H1 (cell line): ENCODE measurements around the gene DNAI1. TPM values are rescaled to one million over a fixed set of nuclear protein-coding genes. Genes with fewer than 3 reads are reported as not detected.

Source experiments
- CTCF ChIA-PET: fragments of 300-600 bp; sonication (Branson Sonifier 250); formaldehyde crosslinking; loops from one replicate; lab custom pipeline; 2021; ENCODE audit not compliant: partially characterized antibody; lab: Charles Lee
- POLR2A ChIA-PET: fragments of 300-600 bp; sonication (Branson Sonifier 250); formaldehyde crosslinking; loops from one replicate; lab custom pipeline; 2021; ENCODE audit warnings: inconsistent platforms; ENCODE audit not compliant: partially characterized antibody; lab: Charles Lee
- DNase-seq, 2 experiments: peaks; one replicate each; pipeline versions ENCODE4 v3.0.0 to v3.0.0-alpha.2; 2010 to 2022; ENCODE audit warnings: low spot score in 2 of 2, low read depth in 1 of 2, mixed read lengths in 1 of 2
- FAIRE-seq: peaks from 2 replicates; lab custom pipeline; 2011; peaks lifted over from hg19 to GRCh38; lab: Jason Lieb, UNC
- H2AFZ ChIP-seq: 2 replicates; pipeline ENCODE4 v1.8.1; 2012; ENCODE audit warnings: low read length, inconsistent platforms
- H2AK5ac ChIP-seq: 2 replicates; pipeline ENCODE4 v1.6.1; 2013; ENCODE audit warnings: low read depth, low read length
- H2BK120ac ChIP-seq: replicated peaks from 2 replicates; pipeline ENCODE3; 2013; ENCODE audit warnings: low read depth, low read length, inconsistent platforms
- H2BK12ac ChIP-seq: 2 replicates; pipeline ENCODE4 v1.6.1; 2013; ENCODE audit warnings: low read depth, low read length
- H2BK15ac ChIP-seq: 2 replicates; pipeline ENCODE4 v1.6.1; 2013; ENCODE audit warnings: low read length
- H2BK20ac ChIP-seq: 2 replicates; pipeline ENCODE4 v1.6.1; 2013; ENCODE audit warnings: low read length
- H2BK5ac ChIP-seq: 2 replicates; pipeline ENCODE4 v1.6.1; 2013; ENCODE audit warnings: low read depth, low read length
- H3K14ac ChIP-seq: 2 replicates; pipeline ENCODE4 v1.6.1; 2013; ENCODE audit warnings: inconsistent platforms; ENCODE audit not compliant: insufficient read length
- H3K18ac ChIP-seq: 2 replicates; pipeline ENCODE4 v1.6.1; 2013; ENCODE audit warnings: low read length; ENCODE audit errors: extremely low read depth
- H3K23ac ChIP-seq: 2 replicates; pipeline ENCODE4 v1.6.1; 2013; ENCODE audit warnings: inconsistent platforms; ENCODE audit not compliant: insufficient read length
- H3K23me2 ChIP-seq: 2 replicates; pipeline ENCODE4 v1.6.1; 2013; ENCODE audit warnings: low read depth, low read length
- H3K27ac ChIP-seq: 2 replicates; pipeline ENCODE4 v1.6.1; 2011; ENCODE audit warnings: low read depth, low read length, inconsistent platforms
- H3K27me3 ChIP-seq, 4 experiments: replicated peaks in 1 of 4; 1 replicate in 1 of 4; 2 replicates in 3 of 4; pipeline versions ENCODE4 v1.6.1 to v1.8.1; 2011 to 2013; ENCODE audit warnings: low read length in 3 of 4, mild to moderate bottlenecking in 3 of 4, inconsistent platforms in 2 of 4, mixed read lengths in 2 of 4, moderate library complexity in 1 of 4; ENCODE audit not compliant: control insufficient read depth in 3 of 4, insufficient read depth in 3 of 4; ENCODE audit errors: extremely low read depth in 1 of 4
- H3K36me3 ChIP-seq, 4 experiments: 2 replicates each; pipeline versions ENCODE4 v1.6.1 to v1.8.1; 2011 to 2013; ENCODE audit warnings: mild to moderate bottlenecking in 4 of 4, low read length in 3 of 4, moderate library complexity in 2 of 4, control low read depth in 1 of 4, inconsistent platforms in 1 of 4; ENCODE audit not compliant: insufficient read depth in 4 of 4, control insufficient read depth in 2 of 4
- H3K4ac ChIP-seq: replicated peaks from 2 replicates; pipeline ENCODE3; 2013; ENCODE audit warnings: low read length, low read depth, mixed read lengths, inconsistent platforms; ENCODE audit not compliant: insufficient read length
- H3K4me1 ChIP-seq, 4 experiments: replicated peaks in 1 of 4; 1 replicate in 1 of 4; 2 replicates in 3 of 4; pipeline versions ENCODE4 v1.6.1 to v1.8.1; 2011 to 2013; ENCODE audit warnings: low read length in 3 of 4, inconsistent platforms in 2 of 4, mixed read lengths in 1 of 4; ENCODE audit not compliant: insufficient read depth in 4 of 4, control insufficient read depth in 3 of 4
- H3K4me2 ChIP-seq, 2 experiments: 2 replicates each; pipeline versions ENCODE4 v1.6.1 to v1.8.1; 2011 to 2013; ENCODE audit warnings: low read depth in 2 of 2, low read length in 2 of 2, control low read depth in 1 of 2, inconsistent platforms in 1 of 2, mild to moderate bottlenecking in 1 of 2; ENCODE audit not compliant: insufficient read depth in 1 of 2
- H3K4me3 ChIP-seq, 4 experiments: fragments of 200-600, 300-600 bp in 1 of 4; sonication (generic), shearing (Covaris generic), sonication (Bioruptor Twin) in 1 of 4; 2 replicates each; pipeline versions ENCODE4 v1.5.1 to v1.8.1; 2011 to 2016; ENCODE audit warnings: low read length in 4 of 4, low read depth in 3 of 4, control low read depth in 2 of 4, inconsistent platforms in 2 of 4, mild to moderate bottlenecking in 2 of 4, mixed read lengths in 1 of 4, moderate library complexity in 1 of 4; ENCODE audit not compliant: insufficient read depth in 2 of 4; ENCODE audit errors: extremely low read depth in 1 of 4
- H3K56ac ChIP-seq: replicated peaks from 2 replicates; pipeline ENCODE3; 2013; ENCODE audit warnings: low read depth, mild to moderate bottlenecking, mixed read lengths, low read length, inconsistent platforms; ENCODE audit not compliant: insufficient read length
- H3K79me1 ChIP-seq: 2 replicates; pipeline ENCODE4 v1.6.1; 2013; ENCODE audit warnings: low read depth, low read length, control low read depth
- H3K79me2 ChIP-seq, 2 experiments: 2 replicates each; pipeline versions ENCODE4 v1.6.1 to v1.8.1; 2012 to 2013; ENCODE audit warnings: low read length in 2 of 2, mild to moderate bottlenecking in 2 of 2, inconsistent platforms in 1 of 2; ENCODE audit not compliant: insufficient read depth in 2 of 2, control insufficient read depth in 1 of 2
- H3K9ac ChIP-seq, 4 experiments: replicated peaks in 1 of 4; 1 replicate in 1 of 4; 2 replicates in 3 of 4; pipeline versions ENCODE4 v1.6.1 to v1.8.1; 2011 to 2013; ENCODE audit warnings: low read depth in 3 of 4, low read length in 3 of 4, control low read depth in 2 of 4, mild to moderate bottlenecking in 2 of 4, moderate library complexity in 2 of 4, inconsistent platforms in 1 of 4; ENCODE audit errors: extremely low read depth in 1 of 4
- H3K9me3 ChIP-seq, 2 experiments: 2 replicates each; pipeline versions ENCODE4 v1.6.1 to v1.8.1; 2012 to 2013; ENCODE audit warnings: mild to moderate bottlenecking in 2 of 2, moderate library complexity in 2 of 2, control low read depth in 1 of 2, inconsistent platforms in 1 of 2, low read depth in 1 of 2, low read length in 1 of 2, mixed read lengths in 1 of 2; ENCODE audit not compliant: insufficient read depth in 2 of 2
- H4K20me1 ChIP-seq, 2 experiments: replicated peaks in 1 of 2; 2 replicates each; pipeline versions ENCODE3 to v1.8.1; 2011 to 2013; ENCODE audit warnings: inconsistent platforms in 2 of 2, low read length in 2 of 2, mild to moderate bottlenecking in 1 of 2; ENCODE audit not compliant: insufficient read depth in 2 of 2, control insufficient read depth in 1 of 2
- H4K5ac ChIP-seq: 2 replicates; pipeline ENCODE4 v1.6.1; 2013; ENCODE audit warnings: low read length, low read depth, mixed read lengths, inconsistent platforms; ENCODE audit not compliant: insufficient read length
- H4K8ac ChIP-seq: 2 replicates; pipeline ENCODE4 v1.8.0; 2013; ENCODE audit warnings: mild to moderate bottlenecking, moderate library complexity, low read length, inconsistent platforms; ENCODE audit not compliant: insufficient read depth; ENCODE audit errors: extremely low read depth
- H4K91ac ChIP-seq: replicated peaks from 2 replicates; pipeline ENCODE3; 2013; ENCODE audit warnings: low read length, mixed read lengths, inconsistent platforms; ENCODE audit not compliant: insufficient read length
- CBX8 ChIP-seq: fragments of 300-800, 300-1000 bp; sonication (generic); IDR thresholded peaks from 2 replicates; pipeline ENCODE4 v1.7.1; 2016; ENCODE audit warnings: low read depth, low read length, borderline replicate concordance
- CHD2 ChIP-seq: IDR thresholded peaks from 2 replicates; pipeline ENCODE4 v1.6.1; 2012; ENCODE audit warnings: low read length, improper control_type of control experiment
- EGR1 ChIP-seq: IDR thresholded peaks from 2 replicates; pipeline ENCODE4 v1.6.1; 2011; ENCODE audit warnings: low read depth, low read length, borderline replicate concordance
- PHF8 ChIP-seq: fragments of 200-600 bp; sonication (generic); conservative IDR thresholded peaks from 2 replicates; pipeline ENCODE4 v1.7.1; 2012; ENCODE audit warnings: low read depth, mild to moderate bottlenecking, inconsistent platforms, low read length, moderate library complexity
- SUZ12 ChIP-seq: fragments of 200-600 bp; sonication (generic); IDR thresholded peaks from 2 replicates; pipeline ENCODE4 v1.6.1; 2012; ENCODE audit warnings: mild to moderate bottlenecking, inconsistent platforms, low read length, moderate library complexity, mixed read lengths
- WGBS, 2 experiments: shearing (Covaris generic) in 1 of 2; methylation state at CpG; one replicate each; pipeline versions ENCODE4 v1.1.6 to v1.1.7; 2013 to 2015; ENCODE audit warnings: low lambda C conversion rate in 2 of 2, mixed read lengths in 2 of 2, inconsistent platforms in 1 of 2, low coverage in 1 of 2, missing lambda C conversion rate in 1 of 2; ENCODE audit not compliant: insufficient replicate concordance in 2 of 2, insufficient coverage in 1 of 2, insufficient read length in 1 of 2; ENCODE audit errors: extremely low coverage in 1 of 2, missing lambda C conversion rate in 1 of 2; 5-methylcytosine and 5-hydroxymethylcytosine counted together
- polyA plus RNA-seq, 7 experiments: library from polyadenylated mRNA; depleted of rRNA in 3 of 7; stranded (reverse) in 5 of 7; unstranded in 2 of 7; fragments of >200 nt in 5 of 7; fragments of 200-250 nt in 2 of 7; gene quantifications; 1 replicate in 5 of 7; 2 replicates in 1 of 7; 4 replicates in 1 of 7; pipeline versions ENCODE4 v1.2.1 to v1.2.3, GENCODE V29; 2011 to 2013; ENCODE audit warnings: missing spikeins in 2 of 7, mixed read lengths in 2 of 7
- total RNA-seq: library from RNA; stranded (reverse); fragmentation: NEBNext Ultra II Directional; extraction: Animal tissue kit (Norgen Biotek cat#: 25700); gene quantifications from 2 replicates; pipeline ENCODE4 v1.2.1, GENCODE V29; 2021
- TF ChIP-seq, protein P1 (sequence below): IDR thresholded peaks from 2 replicates; pipeline ENCODE4 v1.6.1; 2011; ENCODE audit warnings: low read depth, mild to moderate bottlenecking, low read length; ENCODE audit not compliant: insufficient read depth
- TF ChIP-seq, protein P2 (sequence below), 3 experiments: IDR thresholded peaks; 1 replicate in 2 of 3; 2 replicates in 1 of 3; pipeline versions ENCODE4 v1.5.1 to v1.6.1; 2011; ENCODE audit warnings: low read length in 3 of 3, mild to moderate bottlenecking in 3 of 3, inconsistent platforms in 2 of 3, low read depth in 1 of 3, moderate library complexity in 1 of 3; ENCODE audit not compliant: insufficient read depth in 1 of 3; ENCODE audit errors: control extremely low read depth in 1 of 3

Gene DNAI1
- total and polyA plus RNA-seq, 2 of the 8 experiments (the other 6 are each of a cell fraction or from before 2014, with no cell fraction given): 0.37 to 0.54 TPM

DNA sequence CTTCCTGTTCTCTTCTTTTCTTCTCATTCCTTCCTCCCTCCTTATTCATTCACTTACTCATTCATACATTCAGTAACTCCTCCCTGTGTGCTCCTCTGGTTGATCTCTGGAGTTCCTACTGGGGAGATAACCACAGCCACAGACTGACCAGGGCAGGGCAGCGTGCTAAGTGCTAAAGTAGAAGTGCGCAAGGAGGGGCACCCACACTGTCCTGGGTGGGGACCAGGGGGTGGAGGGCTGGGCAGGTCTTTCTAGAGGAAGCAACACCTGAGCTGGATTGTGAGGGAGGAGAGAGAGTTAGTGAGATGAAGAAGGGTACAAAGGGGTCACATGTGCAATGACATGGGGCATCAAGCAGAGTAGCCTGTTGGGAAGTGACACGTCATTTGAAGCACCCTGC is 50.3 kb downstream of the DNAI1 start:
- Histone ChIP-seq H2BK5ac (no peak overlapping the region), H3K56ac (no peak overlapping the region), H2BK12ac (no peak overlapping the region), H3K4me3 (no peak overlapping the region), H3K14ac (no peak overlapping the region), H3K79me2 (no peaks in the 10 kb centered on the region), H3K9ac (no peak overlapping the region), H4K20me1 (no peaks in the 10 kb centered on the region), H2BK15ac (no peak overlapping the region), H4K5ac (no peak overlapping the region), H2BK120ac (no peak overlapping the region), H2BK20ac (no peak overlapping the region), H3K27me3 (no peaks in the 10 kb centered on the region), H3K4ac (no peak overlapping the region), H3K36me3 (no peaks in the 10 kb centered on the region), H2AK5ac (no peak overlapping the region), H2AFZ (no peak overlapping the region), H3K23me2 (no peaks in the 10 kb centered on the region), H3K23ac (no peak overlapping the region), H4K8ac (no peak overlapping the region), H3K4me1 (peaks cover 14 to 31% (median 18%) of the 10 kb centered on the region in 4 experiments), H4K91ac (no peak overlapping the region), H3K4me2 (no peak overlapping the region), H3K79me1 (no peaks in the 10 kb centered on the region), H3K18ac (no peak overlapping the region), H3K27ac (no peak overlapping the region), H3K9me3 (no peaks in the 10 kb centered on the region)
- TF ChIP-seq, protein P1, sequence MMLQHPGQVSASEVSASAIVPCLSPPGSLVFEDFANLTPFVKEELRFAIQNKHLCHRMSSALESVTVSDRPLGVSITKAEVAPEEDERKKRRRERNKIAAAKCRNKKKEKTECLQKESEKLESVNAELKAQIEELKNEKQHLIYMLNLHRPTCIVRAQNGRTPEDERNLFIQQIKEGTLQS: no peak
- no peak for TF ChIP-seq CHD2
- TF ChIP-seq, protein P2, sequence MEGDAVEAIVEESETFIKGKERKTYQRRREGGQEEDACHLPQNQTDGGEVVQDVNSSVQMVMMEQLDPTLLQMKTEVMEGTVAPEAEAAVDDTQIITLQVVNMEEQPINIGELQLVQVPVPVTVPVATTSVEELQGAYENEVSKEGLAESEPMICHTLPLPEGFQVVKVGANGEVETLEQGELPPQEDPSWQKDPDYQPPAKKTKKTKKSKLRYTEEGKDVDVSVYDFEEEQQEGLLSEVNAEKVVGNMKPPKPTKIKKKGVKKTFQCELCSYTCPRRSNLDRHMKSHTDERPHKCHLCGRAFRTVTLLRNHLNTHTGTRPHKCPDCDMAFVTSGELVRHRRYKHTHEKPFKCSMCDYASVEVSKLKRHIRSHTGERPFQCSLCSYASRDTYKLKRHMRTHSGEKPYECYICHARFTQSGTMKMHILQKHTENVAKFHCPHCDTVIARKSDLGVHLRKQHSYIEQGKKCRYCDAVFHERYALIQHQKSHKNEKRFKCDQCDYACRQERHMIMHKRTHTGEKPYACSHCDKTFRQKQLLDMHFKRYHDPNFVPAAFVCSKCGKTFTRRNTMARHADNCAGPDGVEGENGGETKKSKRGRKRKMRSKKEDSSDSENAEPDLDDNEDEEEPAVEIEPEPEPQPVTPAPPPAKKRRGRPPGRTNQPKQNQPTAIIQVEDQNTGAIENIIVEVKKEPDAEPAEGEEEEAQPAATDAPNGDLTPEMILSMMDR (IDR thresholded peaks at IDR 0.05; ENCODE audit: control extremely low read depth in 1 of 3, insufficient read depth in 1 of 3, low read depth in 1 of 3, low read length in 3 of 3): no peak
- no peak for TF ChIP-seq EGR1
- no peak for TF ChIP-seq PHF8
- no peak for TF ChIP-seq SUZ12
- no peak for TF ChIP-seq CBX8
- 96% methylated on average over 3 of the region's 3 CpGs; no CpG with 5 or more reads in 1 of the 2 experiments for WGBS, 2 experiments
- no peak for DNase-seq
- no peak for FAIRE-seq
- ChIA-PET CTCF (interaction anchor here (0.7 to 7.9 kb wide), 8 partner anchors 9 to 105 kb away, joined by 3 to 114 read pairs (median 25); no protein-coding TSS in a partner anchor), POLR2A (interaction anchor here (1.2 kb wide), 1 partner anchor 11 kb away, joined by 3 read pairs; no protein-coding TSS in a partner anchor)
